RWPE2 (cell line): ENCODE measurements around the gene RAB44.
A peak's percentile ranks its signal among the peaks of the same experiment; 100 is the strongest.

ENCODE experiments used
- ATAC-seq: fragments of 200-7000 bp; cut with Tn5 transposase; 3 replicates; pipeline ENCODE4 v1.9.1; 2021; ENCODE audit warnings: low read depth
- DNase-seq: peaks from one replicate; pipeline ENCODE4 v3.0.0-alpha.2; 2020; ENCODE audit warnings: low spot score
- H3K27ac ChIP-seq: fragments of 450-650 bp; 2 replicates; pipeline ENCODE4 v1.5.1; 2017; ENCODE audit warnings: mild to moderate bottlenecking; ENCODE audit not compliant: poor library complexity, severe bottlenecking
- H3K27me3 ChIP-seq: fragments of 250-450 bp; sonication (Bioruptor Pico); 2 replicates; pipeline ENCODE4 v1.5.1; 2021; ENCODE audit warnings: mild to moderate bottlenecking, moderate library complexity; ENCODE audit not compliant: insufficient read depth, poor library complexity, severe bottlenecking
- H3K36me3 ChIP-seq: fragments of 250-450 bp; sonication (Bioruptor Pico); 2 replicates; pipeline ENCODE4 v1.5.1; 2020; ENCODE audit warnings: low read depth, mild to moderate bottlenecking, moderate library complexity
- H3K4me1 ChIP-seq: fragments of 250-450 bp; sonication (Bioruptor Pico); 2 replicates; pipeline ENCODE4 v1.5.1; 2021; ENCODE audit warnings: mild to moderate bottlenecking, moderate library complexity; ENCODE audit not compliant: insufficient read depth, poor library complexity, severe bottlenecking
- H3K4me3 ChIP-seq: fragments of 250-450 bp; sonication (Bioruptor Pico); 2 replicates; pipeline ENCODE4 v1.5.1; 2021; ENCODE audit warnings: mild to moderate bottlenecking, moderate library complexity; ENCODE audit not compliant: severe bottlenecking
- H3K9me3 ChIP-seq: fragments of 250-450 bp; sonication (Bioruptor Pico); 2 replicates; pipeline ENCODE4 v1.5.1; 2021; ENCODE audit warnings: mild to moderate bottlenecking, moderate library complexity; ENCODE audit not compliant: severe bottlenecking
- TF ChIP-seq, protein P1 (sequence below): fragments of 450-650 bp; IDR thresholded peaks from one replicate; pipeline ENCODE4 v1.5.1; 2017; ENCODE audit warnings: mild to moderate bottlenecking, moderate library complexity; ENCODE audit not compliant: poor library complexity, severe bottlenecking

The RAB44 gene

DNA sequence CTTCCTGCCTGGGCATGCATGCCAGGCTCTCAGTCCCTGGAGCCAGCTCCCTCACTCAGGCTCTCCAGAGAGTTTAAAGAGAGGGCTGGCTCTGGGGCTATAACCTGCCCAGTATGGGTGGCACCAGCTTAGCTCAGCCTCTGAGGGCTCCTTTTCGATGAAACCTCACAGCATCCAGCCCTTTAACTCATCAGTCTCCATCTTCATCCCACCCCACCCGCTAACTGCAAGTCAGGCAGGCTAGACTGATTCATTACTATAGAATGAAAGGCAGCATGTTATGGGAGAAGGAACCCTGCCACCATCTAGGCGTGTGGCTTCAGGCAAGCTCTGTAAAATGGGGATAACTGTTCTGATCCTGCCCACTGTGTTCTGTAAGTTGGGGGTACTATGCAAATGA lies 53.5 kb downstream of the RAB44 start:
- H3K9me3 ChIP-seq = peaks cover 2% of the 10 kb centered on the region

DNA sequence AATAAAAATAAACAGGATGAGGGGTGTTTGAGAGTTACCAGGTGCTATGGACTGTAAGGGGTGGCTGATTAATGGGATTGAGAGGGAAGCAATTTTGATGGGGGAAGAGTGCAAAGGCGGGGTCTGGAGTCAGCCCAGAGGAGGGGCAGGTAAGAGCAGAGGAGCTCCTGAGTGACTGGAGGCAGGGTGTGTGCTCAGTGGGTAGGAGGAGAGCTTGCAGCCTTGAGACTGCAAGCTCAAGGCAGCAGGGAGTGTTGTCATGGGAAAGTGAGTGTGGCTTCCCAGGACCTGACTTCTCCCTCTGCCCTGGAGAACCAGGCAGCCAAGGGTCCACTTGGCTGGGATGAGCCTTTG lies 54.2 kb downstream of the RAB44 start:
- DNase-seq (no peak), ATAC-seq (no peak)
- Histone ChIP-seq H3K27me3 (no peaks in the 10 kb centered on the region), H3K4me1 (peaks cover 20% of the 10 kb centered on the region), H3K36me3 (no peaks in the 10 kb centered on the region), H3K4me3 (no peak overlapping the region), H3K9me3 (peaks cover 2% of the 10 kb centered on the region), H3K27ac (no peak overlapping the region)
- TF ChIP-seq, protein P1, sequence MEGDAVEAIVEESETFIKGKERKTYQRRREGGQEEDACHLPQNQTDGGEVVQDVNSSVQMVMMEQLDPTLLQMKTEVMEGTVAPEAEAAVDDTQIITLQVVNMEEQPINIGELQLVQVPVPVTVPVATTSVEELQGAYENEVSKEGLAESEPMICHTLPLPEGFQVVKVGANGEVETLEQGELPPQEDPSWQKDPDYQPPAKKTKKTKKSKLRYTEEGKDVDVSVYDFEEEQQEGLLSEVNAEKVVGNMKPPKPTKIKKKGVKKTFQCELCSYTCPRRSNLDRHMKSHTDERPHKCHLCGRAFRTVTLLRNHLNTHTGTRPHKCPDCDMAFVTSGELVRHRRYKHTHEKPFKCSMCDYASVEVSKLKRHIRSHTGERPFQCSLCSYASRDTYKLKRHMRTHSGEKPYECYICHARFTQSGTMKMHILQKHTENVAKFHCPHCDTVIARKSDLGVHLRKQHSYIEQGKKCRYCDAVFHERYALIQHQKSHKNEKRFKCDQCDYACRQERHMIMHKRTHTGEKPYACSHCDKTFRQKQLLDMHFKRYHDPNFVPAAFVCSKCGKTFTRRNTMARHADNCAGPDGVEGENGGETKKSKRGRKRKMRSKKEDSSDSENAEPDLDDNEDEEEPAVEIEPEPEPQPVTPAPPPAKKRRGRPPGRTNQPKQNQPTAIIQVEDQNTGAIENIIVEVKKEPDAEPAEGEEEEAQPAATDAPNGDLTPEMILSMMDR = no peak

More for the DNA sequence above, 53.5 kb downstream of the RAB44 start:
- DNase-seq = no peak
- TF ChIP-seq, protein P1 = no peak
- no peak; the same call in 2 of the 3 replicates for ATAC-seq
- no peaks in the 10 kb centered on the region for H3K27me3 ChIP-seq
- H3K27ac ChIP-seq = no peak overlapping the region
- no peak overlapping the region for H3K4me3 ChIP-seq
- peaks cover 19% of the 10 kb centered on the region for H3K4me1 ChIP-seq
- H3K36me3 ChIP-seq = no peaks in the 10 kb centered on the region

DNA sequence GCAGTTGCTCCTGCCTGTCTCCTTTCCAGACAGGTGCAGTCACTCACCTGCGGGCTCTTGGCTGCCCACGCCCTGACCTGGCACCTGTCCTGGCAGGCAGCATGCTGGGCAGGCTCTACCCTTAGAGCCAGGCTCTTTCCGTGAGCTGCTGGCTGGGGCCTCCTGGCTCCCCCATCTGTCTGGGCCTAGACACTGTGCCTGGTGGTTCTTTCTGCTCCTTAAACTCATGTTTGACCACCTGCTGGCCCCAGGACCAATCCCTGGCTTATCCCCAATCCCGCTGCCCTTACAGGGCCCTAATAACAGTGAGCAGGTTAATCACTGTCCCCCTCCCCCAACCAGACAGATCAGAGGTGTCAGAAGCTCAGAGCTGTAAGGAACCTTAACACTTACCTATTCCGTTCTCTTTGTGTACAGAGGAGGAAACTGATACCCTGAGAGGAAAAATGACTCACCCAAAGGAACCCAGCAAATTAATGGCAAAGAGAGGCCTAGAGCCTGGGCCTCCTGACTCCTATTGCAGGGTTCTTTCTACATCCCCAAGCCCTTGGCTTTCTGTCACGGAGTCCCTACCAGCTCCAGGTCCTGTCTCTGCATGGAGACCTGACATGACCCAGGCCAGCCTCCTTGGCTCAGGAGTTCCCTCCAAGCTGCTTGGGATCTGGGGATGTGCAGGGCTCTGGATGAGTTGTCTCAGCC lies 54.7 kb downstream of the RAB44 start:
- H3K9me3 ChIP-seq = peaks cover 2% of the 10 kb centered on the region
- H3K4me3 ChIP-seq = no peak overlapping the region
- TF ChIP-seq, protein P1 = no peak
- DNase-seq = no peak
- H3K27me3 ChIP-seq = no peaks in the 10 kb centered on the region
- no peaks in the 10 kb centered on the region for H3K36me3 ChIP-seq
- ATAC-seq = peak; percentile 72
- no peak overlapping the region for H3K27ac ChIP-seq
- peaks cover 20% of the 10 kb centered on the region for H3K4me1 ChIP-seq

- H3K27ac ChIP-seq = no peak overlapping the region
- peaks cover 2% of the 10 kb centered on the region for H3K9me3 ChIP-seq
- TF ChIP-seq, protein P1 = no peak
- no peaks in the 10 kb centered on the region for H3K36me3 ChIP-seq
- ATAC-seq (no peak), DNase-seq (no peak)
- no peaks in the 10 kb centered on the region for H3K27me3 ChIP-seq
- no peak overlapping the region for H3K4me3 ChIP-seq
- peaks cover 20% of the 10 kb centered on the region for H3K4me1 ChIP-seq
Measured at GRCh38 chr6:36752886-36753506, 55.4 kb downstream of the RAB44 start.
